H1 (cell line): Measurements from ENCODE around the gene ZFAND6. TPM values are rescaled to one million over a fixed set of nuclear protein-coding genes. Genes with fewer than 3 reads are reported as not detected.

Experiments
- BCL11A ChIP-seq, 2 experiments: IDR thresholded peaks; one replicate each; pipeline ENCODE4 v1.6.1; 2011; ENCODE audit warnings: low read depth in 2 of 2, low read length in 2 of 2, mild to moderate bottlenecking in 2 of 2
- BRCA1 ChIP-seq: IDR thresholded peaks from 2 replicates; pipeline ENCODE4 v1.6.1; 2012; ENCODE audit warnings: low read depth, low read length, improper control_type of control experiment
- CBX5 ChIP-seq: fragments of 300-800, 300-1000 bp; sonication (generic); IDR thresholded peaks from 2 replicates; pipeline ENCODE4 v1.7.1; 2016; ENCODE audit warnings: antibody characterized with exemption, low read length, low read depth
- CBX8 ChIP-seq: fragments of 300-800, 300-1000 bp; sonication (generic); IDR thresholded peaks from 2 replicates; pipeline ENCODE4 v1.7.1; 2016; ENCODE audit warnings: low read depth, low read length, borderline replicate concordance
- EP300 ChIP-seq, 2 experiments: IDR thresholded peaks; 1 replicate in 1 of 2; 2 replicates in 1 of 2; pipeline ENCODE4 v1.6.1; 2011 to 2012; ENCODE audit warnings: low read depth in 2 of 2, low read length in 2 of 2, mild to moderate bottlenecking in 2 of 2, borderline replicate concordance in 1 of 2, inconsistent platforms in 1 of 2, moderate library complexity in 1 of 2
- GABPA ChIP-seq: IDR thresholded peaks from 2 replicates; pipeline ENCODE4 v1.6.1; 2011; ENCODE audit warnings: mild to moderate bottlenecking, low read length, moderate library complexity, borderline replicate concordance; ENCODE audit not compliant: insufficient read depth
- MAFK ChIP-seq: IDR thresholded peaks from 2 replicates; pipeline ENCODE4 v1.6.1; 2012; ENCODE audit warnings: low read depth, mild to moderate bottlenecking, improper control_type of control experiment, low read length
- POLR2A ChIP-seq, 2 experiments: IDR thresholded peaks; 1 replicate in 1 of 2; 2 replicates in 1 of 2; pipeline ENCODE4 v1.6.1; 2011; ENCODE audit warnings: low read depth in 2 of 2, low read length in 2 of 2, mild to moderate bottlenecking in 2 of 2; ENCODE audit errors: control extremely low read depth in 1 of 2
- RNF2 ChIP-seq: fragments of 200-900, 300-1000 bp; sonication (generic); IDR thresholded peaks from 2 replicates; pipeline ENCODE4 v1.7.1; 2016; ENCODE audit warnings: borderline replicate concordance, low read depth, mild to moderate bottlenecking, antibody characterized with exemption, low read length; ENCODE audit not compliant: poor library complexity, severe bottlenecking; ENCODE audit errors: missing control alignments
- SAP30 ChIP-seq: fragments of 300-600 bp; sonication (generic); IDR thresholded peaks from 2 replicates; pipeline ENCODE4 v1.7.1; 2012; ENCODE audit warnings: low read length, moderate library complexity, mild to moderate bottlenecking, inconsistent platforms; ENCODE audit not compliant: insufficient read depth, insufficient replicate concordance
- SIN3A ChIP-seq, 2 experiments: IDR thresholded peaks in 1 of 2; conservative IDR thresholded peaks in 1 of 2; 2 replicates each; pipeline ENCODE4 v1.6.1; 2011 to 2012; ENCODE audit warnings: low read length in 2 of 2, improper control_type of control experiment in 1 of 2, low read depth in 1 of 2, mild to moderate bottlenecking in 1 of 2
- SP1 ChIP-seq: IDR thresholded peaks from 2 replicates; pipeline ENCODE4 v1.6.1; 2011; ENCODE audit warnings: low read depth, low read length
- SP4 ChIP-seq: IDR thresholded peaks from 2 replicates; pipeline ENCODE4 v1.6.1; 2012; ENCODE audit warnings: low read length, inconsistent platforms
- SRF ChIP-seq: IDR thresholded peaks from 2 replicates; pipeline ENCODE4 v1.6.1; 2011; ENCODE audit warnings: mild to moderate bottlenecking, low read depth, low read length, moderate library complexity
- TAF1 ChIP-seq: IDR thresholded peaks from 2 replicates; pipeline ENCODE4 v1.6.1; 2011; ENCODE audit warnings: mild to moderate bottlenecking, low read depth, low read length
- TBP ChIP-seq: IDR thresholded peaks from 2 replicates; pipeline ENCODE4 v1.6.1; 2011; ENCODE audit warnings: low read depth, low read length, improper control_type of control experiment
- TEAD4 ChIP-seq: IDR thresholded peaks from 2 replicates; pipeline ENCODE4 v1.6.1; 2012; ENCODE audit warnings: low read depth, low read length, inconsistent platforms, mixed read lengths
- ZNF274 ChIP-seq: IDR thresholded peaks from 2 replicates; pipeline ENCODE4 v1.7.0; 2012; ENCODE audit warnings: low read length, borderline replicate concordance; ENCODE audit errors: extremely low read depth
- polyA plus RNA-seq, 7 experiments: library from polyadenylated mRNA; depleted of rRNA in 3 of 7; stranded (reverse) in 5 of 7; unstranded in 2 of 7; fragments of >200 nt in 5 of 7; fragments of 200-250 nt in 2 of 7; gene quantifications; 1 replicate in 5 of 7; 2 replicates in 1 of 7; 4 replicates in 1 of 7; pipeline versions ENCODE4 v1.2.1 to v1.2.3, GENCODE V29; 2011 to 2013; ENCODE audit warnings: missing spikeins in 2 of 7, mixed read lengths in 2 of 7
- total RNA-seq: library from RNA; stranded (reverse); fragmentation: NEBNext Ultra II Directional; extraction: Animal tissue kit (Norgen Biotek cat#: 25700); gene quantifications from 2 replicates; pipeline ENCODE4 v1.2.1, GENCODE V29; 2021
- TF ChIP-seq, protein P1 (sequence below): IDR thresholded peaks from 2 replicates; pipeline ENCODE4 v1.6.1; 2012; ENCODE audit warnings: inconsistent platforms
- TF ChIP-seq, protein P2 (sequence below), 3 experiments: IDR thresholded peaks; 1 replicate in 2 of 3; 2 replicates in 1 of 3; pipeline versions ENCODE4 v1.5.1 to v1.6.1; 2011; ENCODE audit warnings: low read length in 3 of 3, mild to moderate bottlenecking in 3 of 3, inconsistent platforms in 2 of 3, low read depth in 1 of 3, moderate library complexity in 1 of 3; ENCODE audit not compliant: insufficient read depth in 1 of 3; ENCODE audit errors: control extremely low read depth in 1 of 3

ZFAND6 gene
- total and polyA plus RNA-seq, 2 of the 8 experiments (the other 6 are each of a cell fraction or from before 2014, with no cell fraction given): 136 to 237 TPM

DNA sequence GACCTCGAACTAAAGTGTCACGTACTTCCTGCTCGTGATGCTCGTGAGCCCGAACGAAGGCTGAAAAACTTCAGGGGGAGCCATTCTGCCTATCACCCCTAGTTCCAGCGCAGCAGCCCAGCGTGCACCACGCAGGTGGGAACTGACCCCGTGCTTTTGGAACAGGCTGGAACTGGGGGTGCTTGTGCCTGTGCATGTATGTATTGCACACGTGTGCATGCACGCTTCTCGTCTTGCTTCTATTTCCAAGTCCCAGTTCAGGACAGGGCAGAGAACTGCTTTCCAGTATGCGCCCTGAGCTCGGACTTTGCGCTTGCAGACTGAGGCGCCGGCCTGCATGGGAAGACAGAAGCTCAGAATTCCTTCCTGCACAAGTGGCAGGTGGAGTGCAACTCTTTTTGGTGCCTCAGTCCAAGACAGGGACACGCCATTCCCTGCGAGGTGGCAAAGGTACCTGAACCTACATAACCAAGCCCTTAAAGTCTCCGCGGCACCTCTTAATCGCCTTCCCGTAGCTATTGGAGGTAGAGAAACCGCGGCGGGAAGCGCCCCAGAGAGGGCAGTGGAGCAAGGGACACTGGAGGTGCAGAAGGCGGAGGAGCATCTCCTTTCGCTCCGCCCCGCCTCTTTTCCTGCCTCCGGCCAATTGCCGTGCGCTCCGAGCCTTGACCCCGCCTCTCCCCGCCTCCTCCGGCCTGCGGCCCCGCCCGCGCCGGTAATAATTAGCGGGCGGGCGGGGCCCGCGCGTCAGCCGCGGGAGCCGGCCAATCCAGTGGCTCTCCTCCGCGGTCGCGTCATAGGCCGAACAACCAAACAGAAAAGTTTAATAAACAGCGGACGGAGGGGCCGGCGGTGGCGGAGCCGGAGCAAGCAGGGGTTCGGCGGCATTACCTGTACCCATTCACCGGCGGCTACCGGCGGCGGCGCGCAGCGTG is at the start of gene ZFAND6 (continued):
- TF ChIP-seq SP4 (no peak; the same call in 1 of the 2 replicates), TBP (peak; percentile 92), RNF2 (no peak), SAP30 (no peak), SIN3A (conservative IDR thresholded peaks at IDR 0.05 in 1 of 2, IDR thresholded peaks at IDR 0.05 in 1 of 2; ENCODE audit: low read depth in 1 of 2, low read length in 2 of 2) (0 out of 4 replicates have a peak, but pooled peaks of 1 of the 2 experiments have one; percentile 5), SP1 (peak; percentile 68), CBX8 (no peak), CBX5 (no peak), EP300 (IDR thresholded peaks at IDR 0.05; ENCODE audit: borderline replicate concordance in 1 of 2, low read depth in 2 of 2, low read length in 2 of 2) (no peak; a peak in 1 of 3 replicates), ZNF274 (no peak), BRCA1 (no peak), GABPA (no peak), MAFK (no peak), POLR2A (IDR thresholded peaks at IDR 0.05; ENCODE audit: control extremely low read depth in 1 of 2, low read depth in 2 of 2, low read length in 2 of 2) (peak; percentile 91), TEAD4 (no peak), TAF1 (peak; percentile 91), BCL11A (IDR thresholded peaks at IDR 0.05; ENCODE audit: low read depth in 2 of 2, low read length in 2 of 2) (no peak), SRF (no peak)
- TF ChIP-seq, protein P1, sequence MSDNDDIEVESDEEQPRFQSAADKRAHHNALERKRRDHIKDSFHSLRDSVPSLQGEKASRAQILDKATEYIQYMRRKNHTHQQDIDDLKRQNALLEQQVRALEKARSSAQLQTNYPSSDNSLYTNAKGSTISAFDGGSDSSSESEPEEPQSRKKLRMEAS: peak; percentile 77
- TF ChIP-seq, protein P2, sequence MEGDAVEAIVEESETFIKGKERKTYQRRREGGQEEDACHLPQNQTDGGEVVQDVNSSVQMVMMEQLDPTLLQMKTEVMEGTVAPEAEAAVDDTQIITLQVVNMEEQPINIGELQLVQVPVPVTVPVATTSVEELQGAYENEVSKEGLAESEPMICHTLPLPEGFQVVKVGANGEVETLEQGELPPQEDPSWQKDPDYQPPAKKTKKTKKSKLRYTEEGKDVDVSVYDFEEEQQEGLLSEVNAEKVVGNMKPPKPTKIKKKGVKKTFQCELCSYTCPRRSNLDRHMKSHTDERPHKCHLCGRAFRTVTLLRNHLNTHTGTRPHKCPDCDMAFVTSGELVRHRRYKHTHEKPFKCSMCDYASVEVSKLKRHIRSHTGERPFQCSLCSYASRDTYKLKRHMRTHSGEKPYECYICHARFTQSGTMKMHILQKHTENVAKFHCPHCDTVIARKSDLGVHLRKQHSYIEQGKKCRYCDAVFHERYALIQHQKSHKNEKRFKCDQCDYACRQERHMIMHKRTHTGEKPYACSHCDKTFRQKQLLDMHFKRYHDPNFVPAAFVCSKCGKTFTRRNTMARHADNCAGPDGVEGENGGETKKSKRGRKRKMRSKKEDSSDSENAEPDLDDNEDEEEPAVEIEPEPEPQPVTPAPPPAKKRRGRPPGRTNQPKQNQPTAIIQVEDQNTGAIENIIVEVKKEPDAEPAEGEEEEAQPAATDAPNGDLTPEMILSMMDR (IDR thresholded peaks at IDR 0.05; ENCODE audit: control extremely low read depth in 1 of 3, insufficient read depth in 1 of 3, low read depth in 1 of 3, low read length in 3 of 3): peak in 2 of 3 experiments; percentile 10 to 17; a peak in 3 of 4 replicates
